Transverse colon (tissue), 4 donors: Measurements from ENCODE around the gene CPAMD8. TPM values are rescaled to one million over a fixed set of nuclear protein-coding genes. Genes with fewer than 3 reads are reported as not detected.
"Not testable (repeated sequence)": the region's sequence is repeated elsewhere in the genome, so short reads cannot be mapped to it uniquely, and the experiment has no call there.

Source experiments
- DNase-seq: peaks from one replicate; pipeline ENCODE4 v3.0.0-alpha.2; 2019
- H3K27ac ChIP-seq, 4 donors: fragments of 200-600 bp; sonication (generic); 2 replicates each; pipeline ENCODE4 v1.5.1; 2016 to 2018; ENCODE audit warnings: inconsistent platforms in 4 of 4
- H3K27me3 ChIP-seq: fragments of 200-600 bp; sonication (generic); 2 replicates; pipeline ENCODE4 v1.5.1; 2017; ENCODE audit warnings: inconsistent platforms
- H3K36me3 ChIP-seq, 4 donors: fragments of 200-600 bp; sonication (generic); 2 replicates each; pipeline ENCODE4 v1.5.1; 2017 to 2019; ENCODE audit warnings: inconsistent platforms in 4 of 4
- H3K4me1 ChIP-seq, 4 donors: fragments of 200-600 bp; sonication (generic); 2 replicates each; pipeline ENCODE4 v1.5.1; 2017 to 2020; ENCODE audit warnings: inconsistent platforms in 4 of 4
- H3K4me3 ChIP-seq, 4 donors: fragments of 200-600 bp; sonication (generic); 1 replicate in 1 of 4; 2 replicates in 3 of 4; pipeline versions ENCODE4 v1.5.1 to v1.6.1; 2017 to 2019; ENCODE audit warnings: inconsistent platforms in 4 of 4
- H3K9me3 ChIP-seq, 2 donors: fragments of 200-600 bp; sonication (generic); 2 replicates each; pipeline ENCODE4 v1.5.1; 2017 to 2019; ENCODE audit warnings: inconsistent platforms in 2 of 2
- CTCF ChIP-seq, 5 experiments: fragments of 200-600 bp in 3 of 5; fragments of 450-650 bp in 2 of 5; sonication (generic) in 3 of 5; IDR thresholded peaks; 1 replicate in 2 of 5; 2 replicates in 3 of 5; pipeline ENCODE4 v1.5.1; 2016 to 2017; ENCODE audit warnings: antibody characterized with exemption in 5 of 5, inconsistent platforms in 3 of 5, mild to moderate bottlenecking in 2 of 5, moderate library complexity in 1 of 5
- EP300 ChIP-seq: sonication (generic); formaldehyde crosslinking; IDR thresholded peaks from one replicate; pipeline ENCODE4 v1.6.1; 2017; ENCODE audit warnings: antibody characterized with exemption, low read depth
- POLR2A ChIP-seq: fragments of 450-650 bp; IDR thresholded peaks from one replicate; pipeline ENCODE4 v1.6.1; 2016; ENCODE audit warnings: antibody characterized with exemption, mild to moderate bottlenecking, moderate library complexity
- POLR2AphosphoS5 ChIP-seq, 3 donors: sonication (generic); formaldehyde crosslinking; IDR thresholded peaks; one replicate each; pipeline ENCODE4 v1.6.1; 2016; ENCODE audit warnings: antibody characterized with exemption in 3 of 3
- WGBS, 2 donors: methylation state at CpG; one replicate each; pipeline ENCODE4 v1.1.5; 2018; ENCODE audit warnings: low coverage in 1 of 2; 5-methylcytosine and 5-hydroxymethylcytosine counted together
- in situ Hi-C, 4 donors: fragments of 200-750 bp; cut with MboI; loops; one replicate each; pipeline versions ENCODE4 v1.15.0 to v1.15.1; 2017; ENCODE audit warnings: low sequenced_read_pairs in 3 of 4, low pct_ligation_motif_present in 1 of 4, low pct_unique_long_range_greater_than_20kb in 1 of 4
- intact Hi-C: fragments of 100-400 bp; cut with DNase I; formaldehyde crosslinking; loops from one replicate; pipeline ENCODE4 v1.15.1; 2023; ENCODE audit warnings: low total_unique reads
- total RNA-seq, 4 donors: library from RNA; depleted of rRNA; stranded (reverse); fragments of >200 nt; gene quantifications; one replicate each; pipeline ENCODE4 v1.1.0, GENCODE V29; 2016

The CPAMD8 gene
- total RNA-seq, 4 donors from 2014 or later, result 1.4 to 20.9 (median 7.7) TPM

GRCh38 chr19:16958277-16958676, 68.3 kb downstream of the CPAMD8 start:
- H3K36me3 ChIP-seq, H3K27ac ChIP-seq, H3K27me3 ChIP-seq, DNase-seq, H3K9me3 ChIP-seq, intact Hi-C loops, H3K4me1 ChIP-seq, in situ Hi-C loops, H3K4me3 ChIP-seq: not testable (repeated sequence)

GRCh38 chr19:16957855-16958254, 68.8 kb downstream of the CPAMD8 start:
- H3K27ac ChIP-seq, result no peak overlapping the region
- no peaks in the 10 kb centered on the region for H3K27me3 ChIP-seq
- 75 to 80% methylated on average over 4 of the region's 4 CpGs for WGBS, 2 donors
- no peaks in the 10 kb centered on the region for H3K36me3 ChIP-seq
- no peaks in the 10 kb centered on the region for H3K9me3 ChIP-seq
- H3K4me3 ChIP-seq, result no peak overlapping the region
- intact Hi-C loops, result no loop called here
- no peak for DNase-seq
- no peak for TF ChIP-seq CTCF (IDR thresholded peaks at IDR 0.05)
- TF ChIP-seq POLR2A, result no peak
- TF ChIP-seq POLR2AphosphoS5 (IDR thresholded peaks at IDR 0.05), result no peak
- no peak for TF ChIP-seq EP300
- in situ Hi-C loops, result no loop called here
- peaks cover 0 to 7% (median 3%) of the 10 kb centered on the region in 4 donors for H3K4me1 ChIP-seq

GRCh38 chr19:16957151-16957701, 69.4 kb downstream of the CPAMD8 start:
- DNase-seq, result no peak
- no peaks in the 10 kb centered on the region for H3K36me3 ChIP-seq
- TF ChIP-seq POLR2AphosphoS5 (IDR thresholded peaks at IDR 0.05) (no peak), CTCF (IDR thresholded peaks at IDR 0.05) (no peak)
- H3K4me3 ChIP-seq, result no peak overlapping the region
- intact Hi-C loops, result no loop called here
- no peaks in the 10 kb centered on the region for H3K27me3 ChIP-seq
- WGBS, 2 donors, result 16 to 39% methylated on average over 4 to 9 of the region's 9 CpGs
- peaks cover 0 to 7% (median 3%) of the 10 kb centered on the region in 4 donors for H3K4me1 ChIP-seq
- H3K27ac ChIP-seq, result no peak overlapping the region
- in situ Hi-C loops, result no loop called here
- no peaks in the 10 kb centered on the region for H3K9me3 ChIP-seq

- Histone ChIP-seq H3K4me1 (peaks cover 0 to 7% (median 3%) of the 10 kb centered on the region in 4 donors), H3K27me3 (no peaks in the 10 kb centered on the region), H3K27ac (no peak overlapping the region), H3K36me3 (no peaks in the 10 kb centered on the region), H3K4me3 (no peak overlapping the region), H3K9me3 (no peaks in the 10 kb centered on the region)
- TF ChIP-seq POLR2A (no peak), POLR2AphosphoS5 (IDR thresholded peaks at IDR 0.05) (no peak), CTCF (IDR thresholded peaks at IDR 0.05) (no peak), EP300 (no peak)
- intact Hi-C loops, result no loop called here
- no peak for DNase-seq
- in situ Hi-C loops, result no loop called here
- whole genome bisulfite sequencing, 2 donors, result 67 to 82% methylated on average over 2 to 4 of the region's 4 CpGs
Measured at GRCh38 chr19:16955161-16955560, 71.4 kb downstream of the CPAMD8 start.

GRCh38 chr19:16952046-16952445, 74.6 kb downstream of the CPAMD8 start:
- no peaks in the 10 kb centered on the region for H3K27me3 ChIP-seq
- 94% methylated on average over 9 of the region's 9 CpGs; no CpG with 5 or more reads in 1 of the 2 donors for WGBS, 2 donors
- no peaks in the 10 kb centered on the region for H3K36me3 ChIP-seq
- H3K4me1 ChIP-seq, result peaks cover 0 to 4% (median under 1%) of the 10 kb centered on the region in 4 donors
- in situ Hi-C loops, result no loop called here
- intact Hi-C loops, result no loop called here
- no peak overlapping the region for H3K27ac ChIP-seq
- no peak for DNase-seq
- H3K9me3 ChIP-seq, result no peaks in the 10 kb centered on the region
- TF ChIP-seq EP300 (no peak), POLR2AphosphoS5 (IDR thresholded peaks at IDR 0.05) (no peak), CTCF (IDR thresholded peaks at IDR 0.05) (no peak), POLR2A (no peak)
- no peak overlapping the region for H3K4me3 ChIP-seq
